GM21717 (cell line): ENCODE measurements around the gene XCL2.

ENCODE experiments used
- ATAC-seq: cut with Tn5 transposase; IDR thresholded peaks from one replicate; pipeline ENCODE4 v1.9.1; 2021; ENCODE audit warnings: mild to moderate bottlenecking, moderate library complexity; ENCODE audit not compliant: unreplicated experiment

XCL2 gene

GRCh38 chr1:168518201-168518689, 25.6 kb downstream of the XCL2 start:
- no peak for ATAC-seq

- ATAC-seq = no peak
Observed at GRCh38 chr1:168514455-168514854, 29.3 kb downstream of the XCL2 start.

GRCh38 chr1:168513656-168514404, 30.0 kb downstream of the XCL2 start:
- no peak for ATAC-seq

- no peak for ATAC-seq
Observed at GRCh38 chr1:168512864-168513595, 30.8 kb downstream of the XCL2 start.

GRCh38 chr1:168509875-168510791, 33.7 kb downstream of the XCL2 start:
- peak; percentile 82 for ATAC-seq

GRCh38 chr1:168509210-168509609, 34.6 kb downstream of the XCL2 start:
- ATAC-seq = no peak

- no peak for ATAC-seq
Observed at GRCh38 chr1:168507828-168508227, 36.0 kb downstream of the XCL2 start.

GRCh38 chr1:168507231-168507630, 36.6 kb downstream of the XCL2 start:
- ATAC-seq = no peak

GRCh38 chr1:168506204-168506819, 37.5 kb downstream of the XCL2 start:
- no peak for ATAC-seq

GRCh38 chr1:168505006-168505405, 38.8 kb downstream of the XCL2 start:
- ATAC-seq = no peak

- peak; percentile 76 for ATAC-seq
Observed at GRCh38 chr1:168504064-168504837, 39.5 kb downstream of the XCL2 start.

- ATAC-seq = no peak
Observed at GRCh38 chr1:168499688-168500049, 44.1 kb downstream of the XCL2 start.

- ATAC-seq = no peak
Observed at GRCh38 chr1:168498956-168499687, 44.7 kb downstream of the XCL2 start.

GRCh38 chr1:168498159-168498631, 45.6 kb downstream of the XCL2 start:
- no peak for ATAC-seq

- no peak for ATAC-seq
Observed at GRCh38 chr1:168497376-168497950, 46.3 kb downstream of the XCL2 start.

- ATAC-seq = no peak
Observed at GRCh38 chr1:168491527-168492164, 52.2 kb downstream of the XCL2 start.
